Urothelium cell line (cell line): ENCODE data around the gene MEF2C.

Source experiments
- DNase-seq: peaks from one replicate; pipeline ENCODE4 v3.0.0; 2011; ENCODE audit warnings: low spot score, mixed read lengths
- FAIRE-seq: peaks from 2 replicates; lab custom pipeline; 2011; peaks lifted over from hg19 to GRCh38; lab: Jason Lieb, UNC

MEF2C gene

DNA sequence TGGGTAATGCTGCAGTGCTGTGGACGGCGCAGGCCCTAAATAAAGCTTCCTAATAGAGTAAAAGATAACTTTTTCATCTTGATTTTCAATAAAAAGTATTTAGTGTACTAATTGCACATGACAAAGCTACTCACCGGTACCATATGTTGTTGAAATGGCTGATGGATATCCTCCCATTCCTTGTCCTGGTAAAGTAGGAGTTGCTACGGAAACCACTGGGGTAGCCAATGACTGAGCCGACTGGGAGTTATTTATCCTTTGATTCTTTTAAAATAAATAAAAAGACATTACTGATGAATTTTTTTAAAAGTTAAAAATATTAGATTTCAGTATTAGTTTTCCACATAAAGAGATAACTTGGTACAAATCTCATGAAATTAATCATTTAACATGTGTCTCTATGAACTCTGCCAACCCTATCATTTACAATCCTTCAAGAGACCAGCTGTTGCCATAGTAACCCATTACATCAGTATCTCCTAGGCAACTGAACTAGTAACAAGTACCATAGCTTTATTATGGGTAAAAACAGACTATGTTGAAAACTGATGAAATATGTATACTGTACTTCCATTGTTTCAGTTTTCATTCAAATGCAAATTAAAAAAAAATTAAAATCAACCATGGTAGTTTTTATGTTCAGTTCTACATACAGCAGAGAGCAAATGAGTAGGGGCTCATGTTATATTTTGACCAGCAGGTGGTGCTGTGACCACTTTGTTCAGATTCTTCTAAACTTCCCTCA lies 153.7 kb downstream of the MEF2C start:
- peak; percentile 36 for DNase-seq
- FAIRE-seq, result no peak

DNA sequence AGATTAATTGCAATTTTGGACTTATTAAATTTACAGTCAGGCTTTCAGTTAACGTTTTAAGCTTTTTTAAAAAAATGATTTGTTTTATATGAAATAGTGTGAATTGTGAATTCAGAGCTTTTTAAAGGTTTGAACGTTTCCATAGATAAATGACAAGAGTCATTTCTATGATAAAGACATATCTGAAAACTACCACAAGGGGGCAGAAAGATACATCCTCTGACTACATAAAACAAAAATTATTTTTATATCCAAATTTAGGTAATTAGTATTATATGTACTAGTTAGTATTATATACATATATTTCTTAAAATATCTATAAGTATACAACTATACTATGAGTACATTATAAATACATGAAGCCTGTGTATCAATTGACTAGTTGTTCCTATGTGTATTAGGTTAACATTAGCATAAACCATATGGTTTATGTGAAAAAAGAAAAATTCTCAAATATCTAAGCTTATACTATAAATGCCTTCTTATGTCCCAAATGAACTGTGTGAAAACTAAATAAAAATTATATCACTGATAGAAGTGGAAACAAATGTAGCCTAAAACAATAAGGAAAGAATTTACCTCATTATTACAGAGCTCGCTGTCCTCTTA lies 155.2 kb downstream of the MEF2C start:
- no peak for DNase-seq
- no peak for FAIRE-seq

GRCh38 chr5:88725454-88725853 lies 157.5 kb downstream of the MEF2C start:
- DNase-seq (no peak), FAIRE-seq (no peak)

- DNase-seq (no peak), FAIRE-seq (no peak)
These were observed 158.8 kb downstream of the MEF2C start for GRCh38 chr5:88724201-88724600.

- no peak for DNase-seq
- FAIRE-seq, result no peak
These were observed 160.4 kb downstream of the MEF2C start for GRCh38 chr5:88722546-88723073.

GRCh38 chr5:88719434-88719833 lies 163.6 kb downstream of the MEF2C start:
- FAIRE-seq (no peak), DNase-seq (no peak)

GRCh38 chr5:88718736-88719135 lies 164.2 kb downstream of the MEF2C start:
- DNase-seq (no peak), FAIRE-seq (no peak)

- FAIRE-seq, result no peak
- no peak for DNase-seq
These were observed 166.9 kb downstream of the MEF2C start for GRCh38 chr5:88716101-88716500.

DNA sequence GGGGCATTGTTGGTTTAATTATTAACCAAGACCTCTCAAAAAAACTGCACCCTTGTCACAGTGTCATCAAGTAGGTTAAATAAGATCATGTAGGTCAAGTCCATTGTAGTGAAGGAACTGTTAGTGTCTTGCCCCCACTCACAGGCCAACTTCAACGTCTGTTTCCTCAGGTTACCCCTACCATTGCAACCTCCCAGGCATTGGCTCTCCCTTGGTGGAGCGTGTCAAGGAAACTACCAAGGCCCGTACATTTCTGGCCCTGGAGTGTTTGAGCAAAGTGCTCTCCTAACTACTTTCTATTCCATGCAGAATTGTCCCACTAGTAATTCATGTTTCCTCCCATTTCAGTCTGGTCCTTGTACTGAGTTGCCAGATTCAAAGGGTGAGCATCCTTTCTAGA lies 167.5 kb downstream of the MEF2C start:
- FAIRE-seq, result no peak
- no peak for DNase-seq

GRCh38 chr5:88713818-88714217 lies 169.2 kb downstream of the MEF2C start:
- DNase-seq, result no peak
- no peak for FAIRE-seq

DNA sequence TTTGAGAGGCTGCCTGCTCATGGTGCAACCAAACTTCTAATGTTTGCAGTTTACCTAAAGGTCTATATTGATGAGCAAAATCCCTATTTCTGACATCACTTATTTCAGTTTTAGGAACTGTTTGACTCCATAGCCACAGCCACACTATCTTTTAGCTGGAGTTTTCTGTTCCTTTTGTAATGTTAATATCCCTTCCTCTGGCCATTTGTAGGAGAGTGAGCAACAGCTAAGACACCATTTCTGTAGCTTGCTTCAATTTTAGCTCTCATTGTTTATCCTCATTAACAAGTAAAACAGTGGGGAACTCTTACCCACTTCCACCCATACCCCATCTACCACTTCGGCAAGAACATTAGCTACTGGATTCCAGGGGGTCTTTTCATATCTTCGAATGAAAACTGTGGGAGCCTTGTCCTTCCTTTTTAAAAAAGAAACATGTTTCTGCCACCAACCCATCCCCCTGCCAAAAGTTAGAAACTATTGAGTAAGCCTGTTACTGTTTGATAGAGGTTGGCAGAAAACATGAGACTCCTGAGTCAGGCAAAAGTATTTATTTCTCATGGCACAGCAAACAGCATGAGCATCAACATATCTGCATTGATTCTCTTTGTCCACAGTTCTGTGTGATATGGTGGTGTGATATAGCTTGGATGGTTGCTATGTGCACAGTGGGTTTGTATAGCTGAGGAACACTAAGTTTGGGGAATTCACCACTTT lies 174.1 kb downstream of the MEF2C start:
- FAIRE-seq (peak; percentile 46), DNase-seq (no peak)

DNA sequence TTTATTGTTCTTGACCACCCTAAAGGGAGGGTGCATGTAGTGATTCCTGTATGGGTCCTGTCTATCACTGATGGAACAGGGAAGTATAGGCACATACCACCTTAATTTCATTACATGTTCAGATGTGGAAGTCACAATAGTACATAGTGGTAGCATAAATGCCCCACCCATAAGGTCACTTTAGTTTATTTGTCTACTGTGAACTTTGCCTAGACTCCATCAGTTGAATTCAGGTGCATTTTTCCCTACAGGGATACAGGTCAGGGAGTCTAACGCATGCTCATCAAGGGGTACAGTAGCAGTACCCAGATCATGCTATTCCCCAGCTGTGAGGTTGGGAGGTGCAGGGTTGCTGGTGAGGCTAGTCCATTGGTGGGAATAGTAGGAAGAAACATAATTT lies 175.0 kb downstream of the MEF2C start:
- FAIRE-seq, result no peak

GRCh38 chr5:88707216-88707965 lies 175.6 kb downstream of the MEF2C start:
- peak; percentile 62 for DNase-seq
- FAIRE-seq, result no peak

More for the DNA sequence above, 175.0 kb downstream of the MEF2C start:
- DNase-seq, result no peak

- DNase-seq (no peak), FAIRE-seq (no peak)
These were observed 180.7 kb downstream of the MEF2C start for GRCh38 chr5:88702332-88702731.

DNA sequence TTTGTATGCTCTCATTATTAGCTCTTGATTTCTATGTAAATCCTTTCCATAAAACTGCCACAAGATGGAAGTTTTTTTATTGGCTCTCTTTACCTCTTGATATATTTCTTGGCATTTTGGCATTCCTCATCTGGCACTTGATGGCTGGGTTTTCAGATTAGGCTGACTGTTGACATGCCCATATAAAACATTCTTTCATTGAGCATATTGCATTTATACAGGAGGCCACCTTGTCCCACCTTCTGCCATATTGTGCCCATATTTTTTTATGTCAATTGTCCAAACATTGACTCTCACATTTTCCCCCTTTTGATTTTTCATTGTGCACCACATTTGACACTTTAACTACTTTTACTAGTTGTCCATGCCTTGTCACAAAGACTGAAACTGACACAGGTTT lies 182.9 kb downstream of the MEF2C start:
- FAIRE-seq, result no peak

DNA sequence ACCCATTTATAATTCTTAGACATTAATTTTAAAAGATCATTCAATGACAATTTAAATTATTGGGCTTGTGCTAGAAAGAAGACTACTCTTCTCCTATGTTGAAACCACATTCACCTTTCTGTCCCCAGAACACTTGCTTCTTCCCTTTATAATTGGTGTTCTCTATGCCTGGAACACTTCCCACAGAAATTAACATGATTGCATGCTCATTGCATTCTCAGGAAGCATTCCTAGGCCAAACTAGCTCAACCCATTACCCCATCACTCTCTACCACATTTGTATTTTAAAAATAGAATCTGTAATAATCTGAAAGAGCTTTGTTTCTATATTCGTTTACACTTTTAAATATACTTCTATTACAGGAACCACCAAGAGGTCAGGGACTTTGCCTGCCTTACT lies 184.7 kb downstream of the MEF2C start:
- FAIRE-seq (no peak), DNase-seq (no peak)

More for the DNA sequence above, 182.9 kb downstream of the MEF2C start:
- no peak for DNase-seq

GRCh38 chr5:88696466-88696865 lies 186.5 kb downstream of the MEF2C start:
- no peak for FAIRE-seq
- no peak for DNase-seq

GRCh38 chr5:88695931-88696330 lies 187.1 kb downstream of the MEF2C start:
- FAIRE-seq, result no peak
- no peak for DNase-seq

- FAIRE-seq (no peak), DNase-seq (no peak)
These were observed 187.8 kb downstream of the MEF2C start for GRCh38 chr5:88695232-88695631.

- DNase-seq, result no peak
- no peak for FAIRE-seq
These were observed 188.8 kb downstream of the MEF2C start for GRCh38 chr5:88694023-88694679.
